ENCODE data around the gene PRPH2. TPM values are rescaled to one million over a fixed set of nuclear protein-coding genes. Genes with fewer than 3 reads are reported as not detected.

The PRPH2 gene
- total and polyA plus RNA-seq, 8 donors, result 0.34 to 2.2 (median 1.3) TPM

- H3K27me3 ChIP-seq, result no peaks in the 10 kb centered on the region
- TF ChIP-seq, protein P1, sequence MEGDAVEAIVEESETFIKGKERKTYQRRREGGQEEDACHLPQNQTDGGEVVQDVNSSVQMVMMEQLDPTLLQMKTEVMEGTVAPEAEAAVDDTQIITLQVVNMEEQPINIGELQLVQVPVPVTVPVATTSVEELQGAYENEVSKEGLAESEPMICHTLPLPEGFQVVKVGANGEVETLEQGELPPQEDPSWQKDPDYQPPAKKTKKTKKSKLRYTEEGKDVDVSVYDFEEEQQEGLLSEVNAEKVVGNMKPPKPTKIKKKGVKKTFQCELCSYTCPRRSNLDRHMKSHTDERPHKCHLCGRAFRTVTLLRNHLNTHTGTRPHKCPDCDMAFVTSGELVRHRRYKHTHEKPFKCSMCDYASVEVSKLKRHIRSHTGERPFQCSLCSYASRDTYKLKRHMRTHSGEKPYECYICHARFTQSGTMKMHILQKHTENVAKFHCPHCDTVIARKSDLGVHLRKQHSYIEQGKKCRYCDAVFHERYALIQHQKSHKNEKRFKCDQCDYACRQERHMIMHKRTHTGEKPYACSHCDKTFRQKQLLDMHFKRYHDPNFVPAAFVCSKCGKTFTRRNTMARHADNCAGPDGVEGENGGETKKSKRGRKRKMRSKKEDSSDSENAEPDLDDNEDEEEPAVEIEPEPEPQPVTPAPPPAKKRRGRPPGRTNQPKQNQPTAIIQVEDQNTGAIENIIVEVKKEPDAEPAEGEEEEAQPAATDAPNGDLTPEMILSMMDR (IDR thresholded peaks at IDR 0.05), result no peak
- FAIRE-seq (no peak), ATAC-seq (no peak), DNase-seq (no peak)
- H3K4me1 ChIP-seq, result peaks cover 0 to 5% (median 2%) of the 10 kb centered on the region in 3 donors
- WGBS, 2 donors, result 96 to 98% methylated on average over 2 of the region's 2 CpGs
- H3K4me3 ChIP-seq, result no peak overlapping the region
- intact Hi-C loops (cut with DNase I), result no loop called here
- no peaks in the 10 kb centered on the region for H3K9me3 ChIP-seq
- H3K27ac ChIP-seq, result peak overlapping the region in 1 of 4 donors; percentile 0
- H3K36me3 ChIP-seq, result peaks cover 0 to 19% (median 0%) of the 10 kb centered on the region in 3 donors
These were observed 28.6 kb downstream of the PRPH2 start for GRCh38 chr6:42693725-42694323.

- ATAC-seq, result peak in 2 of 4 donors; percentile 14 to 41
- TF ChIP-seq, protein P1 (IDR thresholded peaks at IDR 0.05), result no peak
- H3K27ac ChIP-seq, result peak overlapping the region in 1 of 4 donors; percentile 33
- peaks cover 0 to 5% (median 2%) of the 10 kb centered on the region in 3 donors for H3K4me1 ChIP-seq
- FAIRE-seq, result no peak
- H3K36me3 ChIP-seq, result peaks cover 0 to 34% (median 0%) of the 10 kb centered on the region in 3 donors
- no peak for DNase-seq
- H3K9me3 ChIP-seq, result no peaks in the 10 kb centered on the region
- no peaks in the 10 kb centered on the region for H3K27me3 ChIP-seq
- 75 to 88% methylated on average over 4 of the region's 4 CpGs for WGBS, 2 donors
- intact Hi-C loops (cut with DNase I), result no loop called here
- no peak overlapping the region for H3K4me3 ChIP-seq
These were observed 30.1 kb downstream of the PRPH2 start for GRCh38 chr6:42692137-42692911.

GRCh38 chr6:42690872-42691271 lies 31.5 kb downstream of the PRPH2 start:
- Histone ChIP-seq H3K9me3 (no peaks in the 10 kb centered on the region), H3K36me3 (peaks cover 0 to 39% (median 0%) of the 10 kb centered on the region in 3 donors), H3K27ac (peak overlapping the region in 1 of 4 donors; percentile 50), H3K27me3 (no peaks in the 10 kb centered on the region), H3K4me3 (no peak overlapping the region), H3K4me1 (peaks cover 0 to 5% (median 2%) of the 10 kb centered on the region in 3 donors)
- TF ChIP-seq, protein P1 (IDR thresholded peaks at IDR 0.05), result no peak
- 56 to 67% methylated on average over 2 of the region's 2 CpGs for WGBS, 2 donors
- no peak for ATAC-seq
- intact Hi-C loops (cut with DNase I), result no loop called here
- no peak for DNase-seq
- no peak for FAIRE-seq

DNA sequence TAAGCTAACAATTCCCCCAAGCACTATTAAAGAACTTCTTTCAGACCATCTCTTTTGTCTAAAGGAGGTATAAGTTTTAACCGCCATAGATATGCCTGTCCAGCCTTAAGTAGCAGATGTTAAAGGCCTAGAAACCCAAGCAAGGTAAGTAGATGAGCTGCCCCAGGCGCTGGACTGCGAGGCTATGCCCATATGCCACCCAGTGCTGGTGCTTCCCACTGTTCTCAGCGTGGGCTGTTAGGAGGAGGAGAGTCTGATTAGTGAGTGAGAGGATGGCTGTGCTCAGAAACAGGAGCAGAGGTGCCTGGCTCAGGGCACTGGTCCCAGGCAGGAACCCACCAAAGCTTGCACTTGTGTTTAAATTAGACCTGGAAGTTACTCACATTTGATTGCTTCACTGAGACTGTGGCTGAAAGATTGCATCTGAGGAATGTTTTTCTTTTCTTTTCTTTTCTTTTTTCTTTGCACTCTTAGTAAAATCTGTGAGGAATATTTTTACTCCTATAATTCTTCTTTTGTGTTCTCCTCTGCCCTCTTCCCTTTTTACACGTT lies 32.2 kb downstream of the PRPH2 start:
- Histone ChIP-seq H3K4me3 (no peak overlapping the region), H3K27me3 (no peaks in the 10 kb centered on the region), H3K27ac (peak overlapping the region in 2 of 4 donors; percentile 12 to 50), H3K9me3 (no peaks in the 10 kb centered on the region), H3K36me3 (peaks cover 0 to 45% (median 6%) of the 10 kb centered on the region in 3 donors), H3K4me1 (peaks cover 0 to 5% (median 2%) of the 10 kb centered on the region in 3 donors)
- no peak for FAIRE-seq
- TF ChIP-seq, protein P1 (IDR thresholded peaks at IDR 0.05), result no peak
- DNase-seq, result no peak
- peak in 1 of 4 donors; percentile 9 for ATAC-seq
- WGBS, 2 donors, result 89 to 90% methylated on average over 5 of the region's 5 CpGs
- intact Hi-C loops (cut with DNase I), result no loop called here

All from pancreas (tissue), 10 donors.